Measurements from ENCODE around the gene RALY.
"Not testable (repeated sequence)": the region's sequence is repeated elsewhere in the genome, so short reads cannot be mapped to it uniquely, and the experiment has no call there.

RALY gene

GRCh38 chr20:34017610-34018009 lies 23.9 kb downstream of the RALY start:
- Histone ChIP-seq H3K36me3 (ENCODE audit: insufficient read depth, low read length) (no peaks in the 10 kb centered on the region), H3K4me3 (ENCODE audit: low read length) (no peak overlapping the region), H3K27me3 (ENCODE audit: control insufficient read depth, insufficient read depth, low read length) (no peaks in the 10 kb centered on the region), H3K4me1 (ENCODE audit: control insufficient read depth, insufficient read depth, low read length) (peaks cover 16% of the 10 kb centered on the region), H3K9ac (ENCODE audit: low read depth, low read length) (no peak overlapping the region), H3K9me3 (replicated peaks; ENCODE audit: low read length) (no peaks in the 10 kb centered on the region), H3K4me2 (ENCODE audit: low read length) (no peak overlapping the region)

GRCh38 chr20:34018166-34018565 lies 24.5 kb downstream of the RALY start:
- H3K4me2 ChIP-seq (ENCODE audit: low read length), result no peak overlapping the region
- H3K27me3 ChIP-seq (ENCODE audit: control insufficient read depth, insufficient read depth, low read length), result no peaks in the 10 kb centered on the region
- H3K4me3 ChIP-seq (ENCODE audit: low read length), result no peak overlapping the region
- no peaks in the 10 kb centered on the region for H3K9me3 ChIP-seq (replicated peaks; ENCODE audit: low read length)
- H3K9ac ChIP-seq (ENCODE audit: low read depth, low read length), result no peak overlapping the region
- H3K4me1 ChIP-seq (ENCODE audit: control insufficient read depth, insufficient read depth, low read length), result peaks cover 16% of the 10 kb centered on the region
- no peaks in the 10 kb centered on the region for H3K36me3 ChIP-seq (ENCODE audit: insufficient read depth, low read length)

- Histone ChIP-seq H3K9me3 (replicated peaks; ENCODE audit: low read length) (no peaks in the 10 kb centered on the region), H3K4me1 (ENCODE audit: control insufficient read depth, insufficient read depth, low read length) (peaks cover 13% of the 10 kb centered on the region), H3K27me3 (ENCODE audit: control insufficient read depth, insufficient read depth, low read length) (no peaks in the 10 kb centered on the region), H3K9ac (ENCODE audit: low read depth, low read length) (no peak overlapping the region), H3K4me3 (ENCODE audit: low read length) (no peak overlapping the region), H3K36me3 (ENCODE audit: insufficient read depth, low read length) (no peaks in the 10 kb centered on the region), H3K4me2 (ENCODE audit: low read length) (no peak overlapping the region)
Observed at GRCh38 chr20:34022151-34022838, 28.6 kb downstream of the RALY start.

- Histone ChIP-seq H3K4me3 (ENCODE audit: low read length) (no peak overlapping the region), H3K27me3 (ENCODE audit: control insufficient read depth, insufficient read depth, low read length) (no peaks in the 10 kb centered on the region), H3K4me1 (ENCODE audit: control insufficient read depth, insufficient read depth, low read length) (peaks cover 7% of the 10 kb centered on the region), H3K36me3 (ENCODE audit: insufficient read depth, low read length) (no peaks in the 10 kb centered on the region), H3K9ac (ENCODE audit: low read depth, low read length) (no peak overlapping the region), H3K4me2 (ENCODE audit: low read length) (no peak overlapping the region), H3K9me3 (replicated peaks; ENCODE audit: low read length) (no peaks in the 10 kb centered on the region)
Observed at GRCh38 chr20:34022839-34023234, 29.1 kb downstream of the RALY start.

- H3K4me1 ChIP-seq (ENCODE audit: control insufficient read depth, insufficient read depth, low read length), result peaks cover 4% of the 10 kb centered on the region
- no peak overlapping the region for H3K9ac ChIP-seq (ENCODE audit: low read depth, low read length)
Observed at GRCh38 chr20:34023937-34024722, 30.4 kb downstream of the RALY start.

GRCh38 chr20:34024723-34025351 lies 31.1 kb downstream of the RALY start:
- Histone ChIP-seq H3K4me1 (ENCODE audit: control insufficient read depth, insufficient read depth, low read length) (peaks cover 4% of the 10 kb centered on the region), H3K27me3 (ENCODE audit: control insufficient read depth, insufficient read depth, low read length) (no peaks in the 10 kb centered on the region), H3K4me3 (ENCODE audit: low read length) (no peak overlapping the region), H3K4me2 (ENCODE audit: low read length) (no peak overlapping the region), H3K9me3 (replicated peaks; ENCODE audit: low read length) (no peaks in the 10 kb centered on the region), H3K36me3 (ENCODE audit: insufficient read depth, low read length) (no peaks in the 10 kb centered on the region), H3K9ac (ENCODE audit: low read depth, low read length) (no peak overlapping the region)

More at GRCh38 chr20:34023937-34024722, 30.4 kb downstream of the RALY start:
- Histone ChIP-seq H3K4me2 (ENCODE audit: low read length) (no peak overlapping the region), H3K36me3 (ENCODE audit: insufficient read depth, low read length) (no peaks in the 10 kb centered on the region), H3K27me3 (ENCODE audit: control insufficient read depth, insufficient read depth, low read length) (no peaks in the 10 kb centered on the region), H3K9me3 (replicated peaks; ENCODE audit: low read length) (no peaks in the 10 kb centered on the region), H3K4me3 (ENCODE audit: low read length) (no peak overlapping the region)

- not testable (repeated sequence) for H3K9me3 ChIP-seq (replicated peaks; ENCODE audit: low read length)
Observed at GRCh38 chr20:34028013-34028412, 34.3 kb downstream of the RALY start.

GRCh38 chr20:34029415-34029814 lies 35.7 kb downstream of the RALY start:
- peaks cover 3% of the 10 kb centered on the region for H3K4me1 ChIP-seq (ENCODE audit: control insufficient read depth, insufficient read depth, low read length)
- H3K4me3 ChIP-seq (ENCODE audit: low read length), result no peak overlapping the region
- no peaks in the 10 kb centered on the region for H3K9me3 ChIP-seq (replicated peaks; ENCODE audit: low read length)
- H3K27me3 ChIP-seq (ENCODE audit: control insufficient read depth, insufficient read depth, low read length), result no peaks in the 10 kb centered on the region
- H3K36me3 ChIP-seq (ENCODE audit: insufficient read depth, low read length), result no peaks in the 10 kb centered on the region
- no peak overlapping the region for H3K9ac ChIP-seq (ENCODE audit: low read depth, low read length)
- no peak overlapping the region for H3K4me2 ChIP-seq (ENCODE audit: low read length)

More at GRCh38 chr20:34028013-34028412, 34.3 kb downstream of the RALY start:
- not testable (repeated sequence) for H3K4me2 ChIP-seq (ENCODE audit: low read length); H3K27me3 ChIP-seq (ENCODE audit: control insufficient read depth, insufficient read depth, low read length); H3K9ac ChIP-seq (ENCODE audit: low read depth, low read length); H3K4me1 ChIP-seq (ENCODE audit: control insufficient read depth, insufficient read depth, low read length); H3K36me3 ChIP-seq (ENCODE audit: insufficient read depth, low read length); H3K4me3 ChIP-seq (ENCODE audit: low read length)

- H3K4me2 ChIP-seq (ENCODE audit: low read length), result no peak overlapping the region
- no peaks in the 10 kb centered on the region for H3K4me1 ChIP-seq (ENCODE audit: control insufficient read depth, insufficient read depth, low read length)
- H3K36me3 ChIP-seq (ENCODE audit: insufficient read depth, low read length), result no peaks in the 10 kb centered on the region
- no peaks in the 10 kb centered on the region for H3K27me3 ChIP-seq (ENCODE audit: control insufficient read depth, insufficient read depth, low read length)
- no peak overlapping the region for H3K9ac ChIP-seq (ENCODE audit: low read depth, low read length)
- no peaks in the 10 kb centered on the region for H3K9me3 ChIP-seq (replicated peaks; ENCODE audit: low read length)
- no peak overlapping the region for H3K4me3 ChIP-seq (ENCODE audit: low read length)
Observed at GRCh38 chr20:34030456-34030855, 36.7 kb downstream of the RALY start.

- no peak overlapping the region for H3K9ac ChIP-seq (ENCODE audit: low read depth, low read length)
- peaks cover 17% of the 10 kb centered on the region for H3K4me1 ChIP-seq (ENCODE audit: control insufficient read depth, insufficient read depth, low read length)
- no peaks in the 10 kb centered on the region for H3K9me3 ChIP-seq (replicated peaks; ENCODE audit: low read length)
- H3K4me2 ChIP-seq (ENCODE audit: low read length), result no peak overlapping the region
- no peaks in the 10 kb centered on the region for H3K27me3 ChIP-seq (ENCODE audit: control insufficient read depth, insufficient read depth, low read length)
- H3K36me3 ChIP-seq (ENCODE audit: insufficient read depth, low read length), result no peaks in the 10 kb centered on the region
- H3K4me3 ChIP-seq (ENCODE audit: low read length), result no peak overlapping the region
Observed at GRCh38 chr20:34033903-34034302, 40.2 kb downstream of the RALY start.

GRCh38 chr20:34037121-34037520 lies 43.4 kb downstream of the RALY start:
- H3K27me3 ChIP-seq (ENCODE audit: control insufficient read depth, insufficient read depth, low read length), result no peaks in the 10 kb centered on the region
- peak overlapping the region; percentile 6 for H3K4me2 ChIP-seq (ENCODE audit: low read length)
- peaks cover 17% of the 10 kb centered on the region for H3K4me1 ChIP-seq (ENCODE audit: control insufficient read depth, insufficient read depth, low read length)
- H3K9me3 ChIP-seq (replicated peaks; ENCODE audit: low read length), result no peaks in the 10 kb centered on the region
- no peak overlapping the region for H3K4me3 ChIP-seq (ENCODE audit: low read length)
- H3K9ac ChIP-seq (ENCODE audit: low read depth, low read length), result no peak overlapping the region
- peaks cover 4% of the 10 kb centered on the region for H3K36me3 ChIP-seq (ENCODE audit: insufficient read depth, low read length)
